Stimulated activated CD4-positive, alpha-beta T cell treated with anti-CD3 and anti-CD28 coated beads, Interleukin-4, amount 100 ng/mL, for 4 hours (primary cell): Measurements from ENCODE around the gene KIF26B.
"Not testable (repeated sequence)": the region's sequence is repeated elsewhere in the genome, so short reads cannot be mapped to it uniquely, and the experiment has no call there.

ENCODE experiments used
- DNase-seq, 2 experiments: peaks; one replicate each; pipeline ENCODE4 v3.0.0-alpha.2; 2020

Gene KIF26B

DNA sequence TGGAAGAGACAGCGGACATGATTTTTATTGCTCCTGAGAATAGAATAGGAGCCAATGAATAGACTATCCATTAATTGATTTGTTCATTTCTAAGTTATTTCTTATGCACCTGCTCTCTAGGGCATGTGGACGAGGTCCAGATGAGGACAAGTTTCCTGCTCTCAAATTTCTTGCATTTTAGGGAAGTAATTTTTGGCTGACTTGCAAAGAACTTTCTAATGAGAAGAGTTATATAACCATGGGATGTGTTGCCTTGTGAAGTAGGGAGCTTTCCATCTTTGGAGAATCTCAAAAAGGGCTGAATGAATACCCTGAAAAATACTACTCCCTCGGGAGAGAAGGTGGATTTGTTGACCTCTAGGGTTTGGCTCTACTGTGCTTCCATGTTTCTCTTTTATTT, 243.0 kb downstream of the KIF26B start:
- DNase-seq = no peak

DNA sequence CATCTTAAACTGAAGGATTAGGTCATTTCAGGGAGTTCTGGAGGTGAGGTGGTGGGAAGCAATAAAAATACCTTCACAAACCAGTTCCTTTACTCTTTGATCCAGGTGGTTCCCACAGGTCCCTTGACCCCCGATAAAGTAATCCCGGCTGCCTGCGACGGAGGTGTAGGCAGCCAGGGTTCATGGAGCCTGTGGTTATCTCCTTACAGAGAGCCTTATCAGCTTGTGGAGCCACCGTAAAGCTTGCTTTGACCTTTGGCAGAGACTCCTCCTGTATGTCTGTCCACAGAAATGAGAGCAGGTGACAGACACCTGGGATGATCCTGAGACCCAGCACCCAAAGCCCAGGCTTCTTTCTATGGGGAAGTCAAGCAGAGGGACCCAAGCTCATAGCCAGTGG, 243.4 kb downstream of the KIF26B start:
- DNase-seq = no peak

GRCh38 chr1:245401881-245402587, 247.2 kb downstream of the KIF26B start:
- no peak for DNase-seq

GRCh38 chr1:245402998-245403397, 248.2 kb downstream of the KIF26B start:
- not testable (repeated sequence) for DNase-seq

- no peak for DNase-seq
Measured at GRCh38 chr1:245404527-245404926, 249.7 kb downstream of the KIF26B start.

DNA sequence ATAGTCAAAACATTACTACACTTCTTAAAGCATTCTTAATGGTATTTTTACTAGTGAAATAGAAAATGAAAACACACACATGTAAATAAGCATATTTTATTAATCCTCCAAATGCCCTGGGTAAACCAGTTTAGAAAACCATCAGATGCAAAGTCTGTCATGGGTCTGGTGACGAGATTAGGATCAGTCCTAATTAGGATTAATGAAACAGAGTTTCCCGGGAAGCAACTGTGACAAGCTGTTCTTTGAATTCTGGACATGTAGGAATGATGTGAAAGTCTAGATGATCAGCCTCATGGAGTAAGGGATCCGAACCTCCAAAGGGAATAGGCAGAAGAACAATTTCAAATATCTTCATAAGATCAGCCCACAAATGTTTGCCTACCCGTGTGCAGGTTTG, 250.2 kb downstream of the KIF26B start:
- no peak for DNase-seq

GRCh38 chr1:245406426-245406825, 251.6 kb downstream of the KIF26B start:
- no peak for DNase-seq

- no peak for DNase-seq
Measured at GRCh38 chr1:245407983-245408382, 253.2 kb downstream of the KIF26B start.

DNA sequence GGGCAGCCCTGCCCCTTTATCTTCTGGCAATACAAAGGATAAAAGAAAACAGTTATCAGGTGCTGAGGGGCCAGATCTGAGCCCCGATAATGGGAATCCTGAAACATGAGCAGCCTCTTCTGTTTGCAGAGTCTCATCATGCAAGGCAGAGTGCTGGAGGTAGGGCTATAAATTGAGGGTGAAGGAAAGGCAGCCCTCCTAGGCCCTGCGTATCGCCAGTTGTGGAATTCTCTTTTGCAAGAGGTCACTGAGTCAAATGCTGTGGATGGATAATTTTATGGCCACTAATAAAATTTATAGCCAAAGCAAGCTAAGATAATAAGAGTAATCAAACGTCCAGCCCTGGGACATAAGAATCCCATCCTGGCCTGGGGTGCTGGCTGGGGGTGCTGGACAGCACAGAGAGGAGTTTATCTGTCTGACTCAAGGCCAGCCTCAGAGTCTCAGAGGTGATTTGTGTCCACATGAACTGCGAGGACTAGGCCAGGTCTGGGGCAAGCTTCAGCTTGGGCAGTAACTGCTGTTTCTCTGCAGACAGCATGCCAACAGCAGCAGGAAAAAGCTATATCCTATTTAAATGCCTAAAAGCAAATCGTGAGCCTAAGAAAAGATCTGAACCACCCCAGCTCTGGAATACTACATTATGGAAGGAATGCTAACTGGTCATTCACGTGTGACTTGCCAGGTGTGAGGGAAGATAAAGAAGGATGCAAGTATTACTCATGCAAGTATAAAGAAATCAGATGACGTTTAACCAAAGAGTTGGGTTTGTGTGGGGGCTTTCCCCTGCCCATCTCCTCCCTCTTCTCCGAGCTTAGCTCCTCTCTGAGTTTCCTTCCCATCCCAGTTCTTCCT, 254.8 kb downstream of the KIF26B start:
- DNase-seq = no peak

- DNase-seq = no peak
Measured at GRCh38 chr1:245411245-245412036, 256.7 kb downstream of the KIF26B start.

DNA sequence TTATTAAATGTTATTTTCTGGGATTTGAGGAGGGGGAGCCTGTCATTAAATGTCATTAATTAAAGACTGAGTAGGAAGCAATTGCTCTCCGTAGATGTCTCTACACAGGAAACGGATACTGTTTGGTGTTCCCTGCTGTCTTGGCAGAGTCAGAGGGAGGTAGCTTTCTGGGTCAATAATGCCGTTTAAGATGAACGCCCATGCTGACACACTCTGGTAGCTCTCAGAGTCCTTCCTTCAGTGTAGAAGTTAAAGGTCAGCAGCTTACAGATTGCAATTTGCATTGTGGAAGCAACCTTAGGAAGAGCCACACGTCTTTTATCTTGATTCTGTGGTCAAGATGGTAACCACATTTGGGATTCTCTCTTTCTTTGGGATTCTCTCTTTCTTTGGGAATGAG, 257.5 kb downstream of the KIF26B start:
- DNase-seq = no peak

- DNase-seq = no peak
Measured at GRCh38 chr1:245416781-245417180, 262.0 kb downstream of the KIF26B start.

GRCh38 chr1:245418077-245418476, 263.3 kb downstream of the KIF26B start:
- DNase-seq = no peak

DNA sequence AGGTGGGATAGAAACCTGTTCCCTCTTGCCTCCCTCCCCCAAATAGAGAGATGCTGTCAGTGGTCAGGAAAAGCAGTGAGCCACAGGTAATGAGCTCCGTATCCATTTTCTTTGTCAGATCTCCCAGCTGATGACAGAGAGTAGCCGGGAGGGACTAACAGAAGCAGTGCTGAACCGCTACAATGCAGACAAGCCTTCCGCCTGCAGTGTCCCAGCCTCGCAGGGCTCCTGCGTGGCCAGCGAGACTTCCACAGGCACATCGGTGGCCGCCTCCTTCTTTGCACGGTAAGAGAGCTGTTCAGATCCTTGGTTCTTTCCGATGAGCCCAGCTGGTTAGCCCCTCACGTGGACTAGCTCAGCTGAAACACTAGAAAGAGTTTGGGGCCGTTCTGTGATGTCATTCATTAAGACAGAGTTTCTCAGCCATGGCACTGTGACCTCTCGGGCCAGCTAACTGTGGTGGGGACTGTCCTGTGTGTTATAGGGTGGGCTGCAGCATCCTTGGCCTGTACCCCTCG, 264.7 kb downstream of the KIF26B start:
- no peak for DNase-seq

- DNase-seq = no peak
Measured at GRCh38 chr1:245419989-245420388, 265.2 kb downstream of the KIF26B start.

DNA sequence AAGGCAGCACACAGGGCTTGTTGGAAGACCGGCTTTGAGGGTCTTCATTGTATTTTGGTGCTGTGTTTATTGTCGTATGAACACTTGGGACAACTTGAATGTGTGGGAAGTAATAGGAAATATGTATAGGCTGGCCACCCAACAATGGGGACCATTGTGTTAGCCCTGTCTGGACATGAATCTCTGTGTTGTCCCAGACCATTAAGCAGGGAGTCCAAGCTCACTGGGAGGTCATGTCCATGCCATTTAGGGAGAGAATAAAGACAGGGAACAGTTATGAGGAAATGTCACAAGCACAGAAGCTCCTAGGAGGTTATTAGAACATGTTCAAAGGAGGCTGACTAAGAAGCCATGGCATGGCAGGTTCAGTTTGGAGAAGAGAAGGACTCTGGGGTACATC, 266.1 kb downstream of the KIF26B start:
- no peak for DNase-seq

GRCh38 chr1:245428681-245429080, 273.9 kb downstream of the KIF26B start:
- DNase-seq = no peak

DNA sequence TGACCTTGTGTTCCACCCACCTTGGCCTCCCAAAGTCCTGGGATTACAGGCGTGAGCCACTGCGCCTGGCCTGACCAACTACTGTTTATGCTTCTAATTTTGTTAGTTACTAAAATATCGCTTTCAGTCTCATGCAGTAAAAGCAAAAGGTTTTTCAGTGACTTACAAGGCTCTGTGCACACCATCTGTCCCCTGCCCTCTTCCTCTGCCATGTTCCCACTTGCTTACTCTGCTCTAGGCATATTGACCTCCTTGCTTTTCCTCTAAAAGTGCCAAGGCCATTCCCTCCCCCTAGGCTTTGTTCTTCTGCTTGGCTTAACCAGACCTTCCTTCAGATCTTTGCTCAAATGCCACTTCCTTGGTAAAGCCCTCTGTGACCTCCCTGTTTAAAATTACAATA, 276.9 kb downstream of the KIF26B start:
- DNase-seq = no peak

DNA sequence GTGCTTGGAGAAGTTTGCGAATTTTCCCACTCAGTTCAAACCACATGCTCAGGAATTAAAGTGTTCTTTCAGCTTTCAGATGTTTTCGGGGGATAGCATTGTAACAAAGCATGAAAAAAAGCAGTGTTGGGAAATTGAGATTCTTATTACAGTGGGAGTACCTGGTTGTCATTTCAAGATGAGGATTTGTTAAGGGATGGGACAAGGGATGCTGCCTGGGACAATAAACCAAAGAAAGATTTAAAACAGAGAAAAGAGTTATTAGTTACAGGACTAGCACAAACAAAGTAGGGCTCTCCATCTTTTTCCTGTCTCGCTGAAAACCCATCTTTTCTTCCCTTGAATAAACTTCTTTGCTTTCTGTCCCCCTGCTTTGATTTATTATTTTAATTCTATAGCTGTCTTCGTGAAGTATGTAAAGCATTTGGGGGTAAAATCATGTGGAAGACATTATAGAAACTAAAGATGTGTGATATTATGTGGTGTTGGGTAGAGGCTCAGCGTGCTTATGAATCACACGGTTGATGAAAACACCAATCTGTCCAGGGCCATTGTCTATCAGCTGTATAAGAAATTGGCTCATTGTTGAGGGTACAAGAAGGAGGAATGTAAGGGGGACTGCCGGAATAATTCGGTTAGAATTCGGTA, 277.6 kb downstream of the KIF26B start:
- DNase-seq = no peak

- no peak for DNase-seq
Measured at GRCh38 chr1:245433561-245433960, 278.8 kb downstream of the KIF26B start.

DNA sequence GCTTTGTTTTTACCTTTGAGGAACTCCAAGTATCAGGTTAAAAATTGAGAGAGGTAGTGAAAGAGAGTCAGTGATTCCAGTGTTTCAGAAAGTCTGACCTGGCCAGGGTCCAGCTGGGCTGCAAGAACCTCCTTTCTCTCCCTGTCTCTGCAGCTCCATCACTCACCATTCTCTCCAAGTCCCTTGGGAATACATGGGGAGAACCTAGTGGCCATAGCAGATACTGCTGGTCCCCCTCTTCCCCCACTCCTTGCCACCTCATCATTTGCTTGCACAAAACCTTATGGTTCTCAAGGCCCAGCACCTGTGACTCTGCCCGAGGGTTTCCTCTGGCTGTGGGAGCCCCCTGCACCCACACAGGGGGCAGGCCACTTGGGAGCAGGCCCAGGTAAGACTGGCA, 279.5 kb downstream of the KIF26B start:
- no peak for DNase-seq

DNA sequence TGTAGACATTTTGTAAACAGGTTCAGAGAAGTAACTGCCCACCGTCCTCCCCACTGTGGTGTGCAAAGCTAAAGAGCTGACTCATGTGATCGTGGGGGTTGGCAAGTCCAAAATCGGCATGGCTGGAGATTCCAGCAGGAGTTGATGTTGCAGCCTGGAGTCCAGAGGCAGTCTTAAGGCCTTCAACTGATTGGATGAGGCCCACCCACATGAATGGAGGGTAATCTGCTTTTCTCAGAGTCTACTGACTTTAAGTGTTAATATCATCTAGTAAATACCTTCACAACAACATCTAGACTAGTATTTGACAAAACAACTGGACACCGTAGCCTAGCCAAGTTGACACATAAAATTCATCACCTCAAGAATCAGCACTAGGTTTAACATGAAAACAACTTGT, 281.6 kb downstream of the KIF26B start:
- DNase-seq = no peak
